ENCODE results near the gene BCORL1.

GRCh38 chrX:130083107-130083490 lies 100.7 kb downstream of the BCORL1 start:
- no peak for TF ChIP-seq CTCF (IDR thresholded peaks at IDR 0.05)
- TF ChIP-seq POLR2A (IDR thresholded peaks at IDR 0.05): no peak
